Fibroblast of upper back skin (primary cell): ENCODE measurements around the gene DAB2IP.
A peak's percentile ranks its signal among the peaks of the same experiment; 100 is the strongest.

Experiments
- DNase-seq: peaks from one replicate; pipeline ENCODE4 v3.0.0-alpha.2; 2013

Gene DAB2IP

DNA sequence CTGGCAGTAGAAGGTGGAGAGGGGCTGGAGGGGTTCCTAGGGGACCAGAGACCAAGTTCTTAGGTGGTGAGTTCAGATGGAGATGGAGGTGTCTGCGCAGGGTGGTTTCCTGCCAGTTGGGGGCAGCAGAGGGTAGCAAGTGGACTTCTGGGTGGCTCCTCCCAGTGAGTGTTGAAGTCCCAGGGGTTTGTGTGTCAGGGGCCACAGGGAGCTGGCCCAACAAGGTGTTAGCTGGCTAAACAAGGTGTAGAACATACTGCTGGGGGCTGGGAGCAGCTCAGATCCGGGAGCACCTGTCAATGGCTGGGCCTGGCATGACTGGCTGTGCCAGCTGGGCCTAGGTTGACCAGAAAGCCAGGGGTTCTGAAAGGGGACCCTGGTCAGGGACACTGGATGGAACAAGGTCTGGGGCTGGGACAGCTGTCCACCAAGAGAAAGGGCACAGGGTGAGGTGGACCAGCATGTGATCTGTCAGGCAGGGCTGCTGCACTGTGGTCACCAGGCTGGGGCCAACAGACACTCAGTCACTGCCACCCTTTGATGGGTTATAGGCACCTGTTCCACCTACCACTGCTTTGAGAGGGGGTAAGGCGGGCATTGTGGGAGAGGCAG lies 35.6 kb downstream of the DAB2IP start:
- DNase-seq: peak; percentile 61

DNA sequence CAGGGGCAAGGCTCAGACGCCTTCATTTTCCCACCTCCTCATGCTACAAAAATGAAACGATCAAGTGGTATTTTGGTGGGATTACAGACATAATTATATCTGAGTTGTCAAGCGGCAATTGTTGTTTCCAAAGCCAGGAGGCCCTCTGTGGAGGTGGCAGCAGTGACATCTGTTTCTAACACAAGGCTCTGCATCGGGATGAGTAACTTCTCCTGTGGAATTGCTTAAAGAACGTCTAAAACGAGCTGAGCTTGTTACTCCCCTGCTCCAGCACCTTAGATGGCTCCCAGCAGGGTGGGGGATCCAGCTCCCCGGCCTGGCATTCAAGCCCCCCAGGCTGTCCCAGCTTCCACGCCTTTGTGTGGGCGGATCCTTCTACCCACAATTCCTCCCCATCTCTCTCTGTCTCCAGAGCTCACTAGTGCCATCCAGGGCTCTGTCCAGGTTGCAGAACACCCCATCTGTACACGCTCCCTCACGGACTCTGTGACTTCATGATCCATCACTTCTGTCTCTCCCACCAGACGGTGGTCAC lies 36.8 kb downstream of the DAB2IP start:
- no peak for DNase-seq

DNA sequence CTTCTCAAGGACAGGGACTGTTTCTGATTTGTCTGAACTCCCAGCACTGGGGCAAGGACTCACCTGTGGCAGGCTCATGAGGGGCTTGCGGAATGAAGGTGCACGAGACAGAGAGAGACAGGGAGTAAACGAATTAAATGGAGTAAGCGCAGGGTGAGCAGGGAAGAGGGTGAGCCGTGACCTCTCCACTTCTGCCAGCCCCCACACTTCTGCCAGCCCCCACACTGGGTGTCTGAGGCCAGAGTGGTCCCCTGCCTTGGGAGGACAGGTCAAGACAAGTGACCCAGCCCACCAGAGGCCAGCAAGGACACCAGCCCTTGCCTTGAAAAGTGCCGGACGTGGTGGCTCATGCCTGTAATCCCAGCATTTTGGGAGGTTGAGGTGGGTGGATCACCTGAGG lies 37.2 kb downstream of the DAB2IP start:
- DNase-seq: no peak

DNA sequence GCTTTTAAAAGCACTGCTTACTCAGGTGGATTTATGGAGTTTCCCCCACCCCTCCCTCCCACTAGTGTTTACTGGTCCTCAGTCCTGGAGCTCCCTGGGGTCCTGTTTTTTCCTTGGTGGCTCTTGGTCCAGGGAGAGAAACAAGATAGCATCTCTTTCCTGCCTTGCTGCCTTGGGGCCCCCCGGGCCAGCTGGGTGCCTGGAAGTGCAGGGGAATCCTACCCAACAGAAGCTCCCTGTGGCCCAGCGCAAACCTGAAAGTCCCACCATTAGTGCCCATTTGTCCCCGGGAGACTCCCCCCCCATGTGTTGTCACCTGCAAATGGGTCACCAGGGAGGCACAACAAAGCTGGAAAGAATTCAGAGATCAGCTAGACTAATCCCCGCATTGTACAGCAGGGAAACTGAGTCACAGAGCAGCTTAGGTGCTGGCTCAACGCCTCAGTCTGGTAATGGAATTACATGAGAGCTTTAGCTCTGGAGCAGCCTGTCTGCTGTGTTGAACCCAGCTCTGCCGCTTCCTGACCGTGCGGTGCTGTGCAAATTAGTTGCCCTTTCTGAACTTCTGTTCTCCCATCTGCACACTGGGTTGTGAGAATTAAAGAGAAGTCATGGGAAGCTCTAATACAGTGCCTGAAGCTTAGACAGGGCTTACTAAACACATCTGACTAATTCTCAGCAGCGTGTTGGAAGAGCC lies 38.2 kb downstream of the DAB2IP start:
- no peak for DNase-seq

DNA sequence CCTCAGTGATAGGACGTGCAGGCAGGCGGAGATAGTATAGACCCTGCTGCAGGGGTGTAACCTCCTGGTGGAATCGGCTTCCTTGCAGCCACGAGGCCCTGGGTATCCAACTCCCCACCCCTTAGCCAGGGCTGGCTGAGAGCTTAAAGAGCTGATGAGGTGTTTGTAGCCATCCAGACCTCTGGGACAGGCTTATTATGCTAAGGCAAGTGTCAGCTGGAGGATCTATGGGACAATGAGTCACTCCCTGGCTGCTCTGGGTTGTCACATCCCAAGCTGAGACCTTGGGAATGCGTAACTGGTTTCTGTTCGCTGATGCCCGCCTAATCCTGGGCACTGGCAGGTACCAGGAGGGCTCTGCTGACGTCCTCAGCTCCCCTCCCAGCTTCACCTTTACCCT lies 38.9 kb downstream of the DAB2IP start:
- no peak for DNase-seq

DNA sequence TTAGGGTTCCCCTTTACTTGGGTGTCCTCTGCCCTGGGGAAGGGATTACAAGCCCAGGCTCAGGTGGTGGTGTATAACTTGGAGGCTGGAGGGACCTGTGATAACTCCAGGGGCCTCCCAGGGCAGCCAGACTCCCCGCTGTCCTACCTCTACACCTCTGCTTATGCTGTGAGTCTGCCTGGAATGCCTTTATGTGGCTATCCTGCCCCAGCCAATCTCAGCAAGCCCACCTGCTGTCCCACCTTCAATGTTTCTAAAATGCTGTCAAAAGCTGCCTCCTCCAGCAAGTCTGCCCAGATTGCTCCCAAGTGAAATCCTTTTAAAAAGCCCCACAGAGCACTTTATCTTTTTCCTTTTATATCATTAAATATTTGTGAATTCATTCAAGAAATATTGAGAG lies 39.3 kb downstream of the DAB2IP start:
- no peak for DNase-seq

DNA sequence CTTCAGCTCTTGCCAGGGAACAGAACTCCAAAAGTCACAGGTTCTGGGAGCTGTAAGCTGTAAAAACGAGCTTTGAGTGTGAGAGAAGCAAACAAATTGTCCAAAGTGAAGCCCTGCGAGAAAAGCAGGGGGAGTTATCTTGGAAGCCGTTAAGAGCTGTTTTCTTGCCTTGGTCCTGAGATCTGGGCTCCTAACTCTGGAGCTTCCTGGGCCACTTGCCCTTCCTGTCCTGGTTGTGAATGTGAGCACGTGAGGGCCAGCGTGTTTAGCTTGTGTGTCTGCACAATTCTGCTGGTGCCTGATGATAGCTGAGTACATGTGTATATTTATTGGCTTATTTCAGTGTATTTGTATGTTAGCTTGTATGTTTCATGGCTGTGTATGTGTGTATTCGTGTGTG lies 40.5 kb downstream of the DAB2IP start:
- DNase-seq: no peak

DNA sequence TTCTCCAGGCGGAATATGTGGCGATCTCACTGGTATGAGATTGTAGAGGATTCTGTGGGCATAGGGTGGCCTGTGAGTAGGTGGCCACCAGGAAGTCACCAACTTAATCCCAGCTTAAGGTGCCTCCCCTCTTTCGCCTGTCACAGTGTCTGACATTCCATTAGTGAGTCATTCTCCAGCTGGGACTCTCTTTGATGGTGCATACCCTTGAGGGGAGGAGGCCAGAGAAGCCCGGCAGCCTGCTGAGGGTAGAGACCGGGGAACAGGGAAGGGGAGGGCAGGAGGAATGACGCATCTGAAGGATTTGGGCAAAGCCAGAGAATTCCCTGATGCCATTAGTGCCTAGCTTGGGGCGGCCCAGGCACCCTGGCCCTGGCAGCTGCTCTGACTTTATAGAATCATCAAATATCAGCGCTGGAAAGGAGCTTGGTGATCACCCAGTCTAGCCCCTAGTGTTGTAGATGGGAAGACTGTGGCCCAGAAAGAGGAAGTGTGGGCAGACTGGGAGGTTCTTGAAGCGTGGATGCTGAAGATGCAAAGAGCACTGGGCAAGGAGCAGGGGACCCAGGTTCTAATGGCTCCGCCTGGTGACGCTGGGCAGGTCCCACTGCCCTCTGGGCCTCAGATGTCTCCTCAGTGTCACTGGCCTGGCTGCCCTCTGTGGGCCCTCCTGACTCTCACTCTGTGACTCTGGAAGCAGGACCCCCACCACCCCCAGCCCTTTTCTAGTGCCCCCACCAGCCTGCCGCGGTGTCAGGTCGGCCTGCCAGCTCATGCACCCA lies 41.4 kb downstream of the DAB2IP start:
- DNase-seq: peak; percentile 58

DNA sequence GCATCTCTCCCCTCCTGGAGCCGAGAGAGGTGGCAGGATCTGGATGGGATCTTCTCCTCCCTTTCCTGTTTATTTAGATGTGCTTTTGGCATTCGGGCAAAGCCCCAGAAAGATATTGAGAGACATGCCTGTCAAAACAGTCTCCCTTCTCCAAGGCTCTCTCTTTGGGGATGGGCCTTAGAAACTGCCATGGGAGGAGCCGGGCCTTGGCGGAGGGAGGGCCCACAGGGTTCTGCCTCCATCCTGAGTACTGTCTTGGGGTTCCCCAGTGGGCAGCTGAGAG lies 41.9 kb downstream of the DAB2IP start:
- no peak for DNase-seq

DNA sequence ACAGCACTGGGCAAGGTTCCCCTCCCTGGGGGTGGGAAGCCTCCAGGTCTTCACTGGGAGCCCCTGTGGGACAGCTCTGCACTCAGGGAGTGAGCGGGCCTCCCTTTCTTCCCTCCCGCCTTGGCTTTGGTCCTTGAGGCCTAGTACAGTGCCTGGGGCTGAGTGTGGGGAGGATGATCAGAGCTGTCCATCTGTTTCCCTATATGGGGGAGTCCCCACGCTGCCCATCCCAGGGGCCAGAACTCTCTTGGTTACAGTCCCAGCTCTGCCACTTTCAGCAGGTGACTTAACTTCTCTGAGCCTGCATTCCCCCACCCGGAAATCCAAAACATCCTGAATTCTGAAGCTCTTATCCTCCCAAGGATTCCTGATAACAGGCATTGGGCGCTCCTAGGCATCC lies 42.6 kb downstream of the DAB2IP start:
- DNase-seq: no peak

DNA sequence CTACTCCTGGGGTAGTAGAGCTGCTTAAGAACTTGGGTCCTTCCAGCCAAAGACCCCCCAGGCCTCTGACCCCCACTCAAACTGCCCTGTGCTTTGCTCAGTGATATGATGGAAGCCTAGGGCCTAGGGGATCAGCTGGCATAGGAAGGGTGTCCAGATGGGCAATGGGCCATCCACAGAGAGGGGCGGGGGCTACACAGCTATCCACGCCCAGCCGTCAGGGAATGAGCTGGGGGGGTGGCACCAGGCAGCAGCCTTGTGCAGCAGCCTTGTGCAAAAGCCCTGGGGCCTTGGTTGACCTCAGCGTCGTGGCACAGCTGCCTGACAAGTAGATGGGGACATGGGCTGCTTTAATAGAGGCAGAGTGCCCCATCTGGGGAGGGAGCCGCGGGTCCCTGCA lies 43.2 kb downstream of the DAB2IP start:
- DNase-seq: no peak

DNA sequence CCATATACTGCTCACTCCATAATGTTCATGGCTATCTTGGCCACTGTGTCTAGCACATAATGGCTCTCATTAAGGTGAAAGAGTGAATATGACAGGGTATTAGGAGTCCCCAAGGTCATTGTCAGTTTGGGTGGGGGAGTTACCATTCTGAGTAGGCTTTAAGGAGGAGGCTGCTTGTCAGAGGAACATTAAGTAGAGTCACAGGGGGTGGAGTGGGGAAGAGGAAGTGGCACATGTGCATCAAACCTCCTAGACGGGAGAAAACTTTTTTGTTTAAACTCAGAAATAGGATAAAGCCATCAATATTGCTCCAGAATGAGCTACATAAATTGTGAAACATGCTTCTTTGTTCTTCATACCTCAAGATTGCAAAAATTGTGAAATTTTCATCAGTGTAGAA lies 45.5 kb downstream of the DAB2IP start:
- no peak for DNase-seq

DNA sequence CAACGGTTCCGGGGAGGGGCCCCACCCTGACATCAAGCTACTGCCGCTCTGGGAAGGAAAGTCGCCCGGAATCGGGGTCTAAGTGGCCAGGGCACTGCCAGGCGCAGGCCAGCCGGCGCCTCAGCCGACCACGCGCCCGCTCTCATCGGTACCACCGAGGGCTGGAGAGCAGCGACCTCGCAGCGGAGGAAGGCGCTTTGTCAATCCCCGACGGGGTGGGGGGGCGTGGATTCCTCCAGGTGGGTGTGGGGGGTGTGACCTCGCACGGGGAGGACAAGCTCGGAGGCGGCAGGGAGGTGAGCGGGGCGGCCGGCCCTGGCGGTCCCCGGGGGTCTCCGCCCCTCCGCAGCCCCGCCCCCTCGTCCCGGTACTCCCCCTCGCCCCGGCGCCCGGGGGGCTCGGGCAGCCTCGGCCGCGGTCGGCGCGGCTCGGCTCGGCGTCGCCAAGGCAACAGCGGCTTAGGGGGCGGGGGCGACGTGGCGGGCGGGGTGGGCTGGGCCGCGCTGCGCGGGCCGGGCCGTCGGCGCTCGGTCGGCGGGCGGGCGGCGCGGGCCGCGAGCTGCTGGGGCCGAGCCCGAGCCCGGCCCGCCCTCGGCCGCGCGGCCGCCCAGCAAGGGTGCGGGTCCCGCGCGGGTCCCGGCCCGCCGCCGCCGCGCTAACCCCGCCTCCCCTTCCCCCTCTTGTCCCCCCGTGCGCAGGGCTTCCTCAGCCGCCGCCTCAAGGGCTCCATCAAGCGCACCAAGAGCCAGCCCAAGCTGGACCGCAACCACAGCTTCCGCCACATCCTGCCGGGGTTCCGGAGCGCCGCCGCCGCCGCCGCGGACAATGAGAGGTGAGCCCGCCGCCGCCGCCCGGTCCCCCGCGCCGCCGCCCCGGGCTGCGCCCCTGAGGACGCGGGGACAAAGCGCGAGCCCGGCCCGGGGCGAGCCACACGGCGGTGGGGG lies 47.5 kb downstream of the DAB2IP start:
- DNase-seq: peak; percentile 56

DNA sequence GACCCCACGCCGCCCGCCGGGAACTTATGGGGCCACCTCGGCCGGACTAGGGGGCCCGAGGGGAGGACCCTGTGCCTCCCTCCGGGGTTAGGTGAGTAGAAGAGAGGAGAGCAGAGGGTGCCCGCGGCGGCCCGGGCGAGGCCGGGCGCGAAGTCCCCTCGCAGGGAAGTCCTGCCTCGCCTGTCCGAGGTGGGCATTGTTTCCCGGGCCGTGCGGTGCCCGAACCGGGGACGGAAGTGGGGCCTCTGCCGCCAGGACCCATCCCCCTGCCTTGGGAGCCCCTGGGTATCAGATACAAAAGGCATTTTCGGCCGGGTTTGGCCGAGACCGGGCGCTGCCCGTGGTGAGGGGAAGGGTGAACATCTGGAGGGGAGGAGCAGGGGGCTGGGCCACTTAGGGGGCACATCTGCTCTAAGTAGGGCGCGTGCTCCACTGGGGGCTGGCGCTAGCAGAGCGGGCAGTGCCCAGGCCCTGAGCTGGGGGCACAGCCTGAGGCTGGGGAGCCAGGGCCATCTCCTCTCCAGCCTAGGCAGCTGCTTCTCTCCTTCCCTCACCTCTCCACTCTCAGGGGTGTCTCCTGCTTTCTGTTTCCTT lies 48.2 kb downstream of the DAB2IP start:
- DNase-seq: no peak

DNA sequence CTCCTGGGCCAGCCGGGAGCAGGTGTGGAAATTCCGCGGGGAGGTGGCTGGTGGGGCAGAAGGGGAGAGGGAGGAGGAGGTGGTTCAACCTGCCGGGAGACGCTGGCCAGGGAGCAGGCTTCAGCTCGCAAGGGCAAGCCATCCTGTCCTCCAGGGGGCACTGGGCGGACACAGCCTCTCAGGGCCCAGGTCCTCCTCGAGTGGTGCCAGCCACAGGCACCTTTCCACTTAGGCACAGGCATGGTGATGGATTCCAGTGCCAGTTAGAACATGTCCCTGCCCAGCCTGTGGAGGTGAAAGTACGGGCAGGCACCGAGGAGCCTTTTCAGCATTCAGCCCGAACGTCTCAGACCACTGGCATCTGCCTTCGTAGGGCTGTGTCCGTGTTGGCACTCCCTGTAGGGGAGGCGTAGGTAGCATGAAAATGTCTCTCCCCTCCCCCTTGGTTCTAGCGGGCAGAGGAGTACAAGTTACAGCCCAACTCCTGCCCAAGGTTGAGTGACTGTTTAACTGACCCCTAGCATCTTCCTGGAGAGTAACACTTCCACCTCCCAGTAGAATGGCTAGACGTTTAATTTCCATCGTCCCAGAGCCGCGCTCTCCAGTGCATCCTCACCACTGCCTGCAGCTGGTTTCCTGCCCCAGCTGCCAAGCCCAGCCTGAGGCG lies 48.9 kb downstream of the DAB2IP start:
- peak; percentile 22 for DNase-seq

DNA sequence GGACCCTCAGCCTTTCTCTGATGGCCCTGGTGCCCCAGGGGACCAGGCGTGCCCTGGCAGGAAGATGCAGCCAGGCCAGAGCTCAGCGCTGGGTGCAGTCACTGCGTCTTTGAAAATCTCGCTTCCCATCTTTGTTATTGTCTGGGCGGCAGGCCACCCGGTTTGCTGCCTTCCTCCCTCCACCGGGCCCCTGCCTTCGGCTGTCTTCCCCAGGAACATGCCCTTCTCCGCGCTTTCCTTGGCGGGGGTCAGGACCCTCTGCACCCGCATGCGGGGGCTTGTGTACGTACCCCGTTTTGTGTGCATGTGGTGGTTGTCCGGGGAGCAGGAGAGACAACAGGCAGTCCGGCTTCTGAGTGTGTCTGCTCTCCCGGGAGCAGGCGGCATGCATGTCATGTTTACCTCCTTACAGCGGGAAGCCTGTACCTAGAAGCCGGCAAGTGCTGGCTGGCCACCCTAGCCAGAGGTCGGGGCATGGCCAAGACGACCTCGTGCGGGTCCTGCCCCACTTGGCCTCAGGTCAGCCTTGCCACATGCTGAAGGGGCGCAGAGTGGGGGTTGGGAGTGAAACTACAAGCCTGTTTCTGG lies 49.5 kb downstream of the DAB2IP start:
- DNase-seq: no peak

DNA sequence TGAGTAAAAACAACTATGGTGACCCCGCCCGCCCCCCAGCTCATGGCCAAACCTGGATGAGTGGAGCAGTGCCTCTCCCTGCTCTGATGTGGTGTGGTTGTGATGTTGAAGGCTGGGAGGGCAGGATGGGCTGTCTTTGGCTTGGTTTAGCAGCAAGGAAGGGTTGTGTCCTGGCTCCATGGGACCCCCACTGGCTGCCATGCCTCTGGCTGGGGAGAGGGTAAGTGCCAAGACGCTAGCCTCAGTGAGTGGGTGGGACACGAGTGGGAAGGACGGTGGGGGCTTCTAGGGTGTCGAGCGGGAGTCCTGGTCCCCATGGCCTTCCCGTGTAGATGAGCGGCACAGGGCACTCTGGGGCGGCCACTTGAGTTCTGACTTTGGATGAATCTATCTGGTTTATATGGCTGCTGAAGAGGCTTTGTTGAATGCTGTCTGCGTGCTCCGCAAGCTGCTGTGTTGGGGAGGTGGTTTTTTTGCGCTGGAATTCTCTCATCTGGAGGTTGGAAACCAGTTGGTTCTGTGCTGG lies 50.4 kb downstream of the DAB2IP start:
- no peak for DNase-seq

DNA sequence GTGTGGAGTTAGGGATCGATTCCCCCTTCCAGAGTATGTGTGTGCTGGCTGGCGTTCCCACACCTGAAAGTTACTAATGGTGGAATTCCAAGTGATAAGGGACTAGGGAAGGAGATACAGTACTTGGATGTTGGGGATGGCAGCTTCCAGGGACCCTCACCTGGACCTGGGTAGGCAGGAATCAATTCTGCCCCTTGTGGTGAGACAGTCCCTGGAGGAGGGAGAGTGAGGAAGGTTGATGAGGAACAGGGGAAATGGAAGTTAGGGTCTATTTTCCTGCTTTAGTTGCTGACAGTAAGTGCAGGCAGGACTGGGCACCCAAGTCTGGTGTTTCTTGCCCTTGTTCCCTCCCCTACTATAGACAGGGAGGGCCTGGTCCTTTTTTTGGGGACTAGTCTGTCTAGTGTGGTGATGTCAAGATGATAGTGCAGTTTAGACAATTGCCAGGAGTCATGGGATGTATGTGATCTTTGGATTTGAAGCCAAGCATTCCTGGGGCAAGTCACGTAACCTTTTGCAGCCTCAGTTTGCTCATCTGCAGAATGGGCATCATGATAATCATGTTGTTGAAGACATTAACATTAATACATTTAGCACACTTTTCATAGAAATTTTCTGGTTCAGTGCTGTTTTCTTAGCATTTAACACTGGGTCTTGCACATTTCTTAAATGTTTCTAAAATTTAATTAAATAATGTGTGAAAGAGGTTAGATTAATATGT lies 51.7 kb downstream of the DAB2IP start:
- DNase-seq: no peak

DNA sequence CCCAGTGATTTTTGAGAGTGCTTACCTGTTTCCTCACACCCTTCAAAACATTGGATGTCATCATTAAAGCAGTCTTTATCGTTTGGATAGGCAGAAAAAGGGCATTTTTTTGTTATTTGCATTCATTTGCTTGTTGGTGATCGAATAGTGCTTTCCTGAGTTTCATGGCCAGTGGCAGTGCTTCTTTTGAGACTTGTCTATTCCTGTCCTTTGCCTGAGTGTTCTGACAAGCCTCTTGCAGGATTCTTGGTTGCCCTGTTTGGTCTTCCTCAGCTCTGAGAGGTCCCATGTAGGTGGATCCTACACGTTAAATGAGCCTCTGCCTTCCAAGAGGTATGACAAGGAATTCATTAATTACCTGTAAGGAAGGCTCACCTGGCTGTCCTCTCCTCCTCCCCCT lies 52.8 kb downstream of the DAB2IP start:
- no peak for DNase-seq

DNA sequence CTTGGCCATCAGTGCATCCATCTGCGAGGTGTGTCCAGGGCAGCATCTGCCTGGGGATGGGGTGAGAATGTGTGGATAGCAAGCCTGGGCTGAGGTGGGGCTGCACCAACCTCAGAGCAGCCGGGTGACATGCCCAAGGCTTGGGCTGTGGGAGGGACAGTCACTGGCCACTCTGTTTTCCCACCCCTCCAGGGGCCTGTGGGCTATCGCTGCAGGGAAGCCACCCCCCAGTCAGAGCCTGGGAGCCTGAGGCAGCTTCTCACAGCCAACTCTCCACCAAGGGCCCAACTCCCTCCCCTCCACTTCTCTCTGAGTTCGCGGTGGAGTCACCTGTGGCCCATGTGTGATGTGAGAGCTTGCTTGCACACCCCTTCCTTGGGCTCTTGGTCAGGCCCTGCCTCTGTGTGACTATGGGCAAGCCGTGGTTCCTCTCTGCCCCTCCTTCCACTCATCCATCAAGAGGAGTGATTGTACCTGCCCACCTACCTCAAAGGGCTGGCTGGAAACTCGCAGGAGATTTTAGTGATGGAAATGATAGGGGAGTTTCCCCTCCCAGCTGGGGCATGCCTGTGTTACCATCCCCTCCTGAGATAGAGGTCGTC lies 54.8 kb downstream of the DAB2IP start:
- DNase-seq: no peak
